ENCODE measurements around the gene HEG1.

GRCh38 chr3:124935794-124936542 lies 119.8 kb downstream of the HEG1 start:
- no peak for TF ChIP-seq POLR2A (IDR thresholded peaks at IDR 0.05; ENCODE audit: low read depth, low read length)
- no peak for TF ChIP-seq TAF1 (IDR thresholded peaks at IDR 0.05; ENCODE audit: borderline replicate concordance, low read depth, low read length)
- no peak for TF ChIP-seq POLR2AphosphoS5 (IDR thresholded peaks at IDR 0.05; ENCODE audit: low read depth, low read length)
